K562 (cell line): ENCODE measurements around the gene PGM2L1. TPM values are rescaled to one million over a fixed set of nuclear protein-coding genes. Genes with fewer than 3 reads are reported as not detected.

Experiments
- CSDE1 ChIP-seq, 2 experiments: fragments of 450-650 bp; IDR thresholded peaks; 2 replicates each; pipeline ENCODE4 v1.6.1; 2016; ENCODE audit warnings: mild to moderate bottlenecking in 1 of 2
- ETV1 ChIP-seq: fragments of 450-650 bp; conservative IDR thresholded peaks from 2 replicates; pipeline ENCODE4 v1.6.1; 2016; ENCODE audit warnings: missing genetic modification characterization, control low read depth, low read depth, missing compliant biosample characterization
- KLF10 ChIP-seq: fragments of 250-450 bp; sonication (Bioruptor Pico); IDR thresholded peaks from 2 replicates; pipeline ENCODE4 v1.6.1; 2021; ENCODE audit warnings: matching md5 sums
- NCOA6 ChIP-seq: fragments of 450-650 bp; IDR thresholded peaks from 2 replicates; pipeline ENCODE4 v1.6.1; 2017; ENCODE audit warnings: mild to moderate bottlenecking
- RBM25 ChIP-seq: fragments of 200-400 bp; formaldehyde crosslinking; IDR thresholded peaks from 2 replicates; pipeline ENCODE4 v1.6.1; 2018; ENCODE audit warnings: low read length, low read depth, moderate library complexity; ENCODE audit not compliant: severe bottlenecking
- ZC3H8 ChIP-seq: fragments of 450-650 bp; IDR thresholded peaks from 2 replicates; pipeline ENCODE4 v1.6.1; 2017
- ZNF24 ChIP-seq: fragments of 450-650 bp; IDR thresholded peaks from 2 replicates; pipeline ENCODE4 v1.6.1; 2016
- ZNF3 ChIP-seq: fragments of 250-450 bp; sonication (Bioruptor Pico); IDR thresholded peaks from 2 replicates; pipeline ENCODE4 v1.5.0; 2021; ENCODE audit warnings: mild to moderate bottlenecking, moderate library complexity
- polyA plus RNA-seq, 8 experiments: library from polyadenylated mRNA; depleted of rRNA in 4 of 8; stranded (reverse) in 5 of 8; unstranded in 3 of 8; fragments of >200 nt; fragmentation: Nextera tagmentation in 2 of 8; fragmentation: Illumina TruSeq in 1 of 8; extraction: Ambion mirVana in 2 of 8; extraction: Trizol in 1 of 8; gene quantifications; 2 replicates each; pipeline versions ENCODE4 v1.2.1 to v1.2.3, GENCODE V29; 2011 to 2014; ENCODE audit warnings: inconsistent platforms in 1 of 8, missing spikeins in 1 of 8
- total RNA-seq, 7 experiments: library from RNA; depleted of rRNA in 6 of 7; stranded (reverse); fragments of >200 nt in 6 of 7; fragmentation: Illumina TruSeq in 2 of 7; extraction: Trizol in 2 of 7; gene quantifications; 2 replicates each; pipeline versions ENCODE4 v1.2.1 to v1.2.3, GENCODE V29; 2011 to 2021; ENCODE audit warnings: low replicate concordance in 1 of 7
- TF ChIP-seq, protein P1 (sequence below): sonication (generic); formaldehyde crosslinking; IDR thresholded peaks from 2 replicates; pipeline ENCODE4 v1.9.0; 2022; ENCODE audit warnings: mild to moderate bottlenecking, missing genetic modification reagents
- TF ChIP-seq, protein P2 (sequence below): fragments of 200-800 bp; sonication (Bioruptor generic); IDR thresholded peaks from 2 replicates; pipeline ENCODE4 v1.6.1; 2016; ENCODE audit warnings: missing genetic modification characterization, missing compliant biosample characterization
- TF ChIP-seq, protein P3 (sequence below): fragments of 450-650 bp; IDR thresholded peaks from 2 replicates; pipeline ENCODE4 v1.6.1; 2016; ENCODE audit warnings: mild to moderate bottlenecking, moderate library complexity

The PGM2L1 gene
- total and polyA plus RNA-seq, 9 of the 15 experiments (the other 6 are each of a cell fraction or from before 2014, with no cell fraction given), result 0.32 to 0.95 (median 0.63) TPM

- TF ChIP-seq RBM25, result no peak
- TF ChIP-seq, protein P1, sequence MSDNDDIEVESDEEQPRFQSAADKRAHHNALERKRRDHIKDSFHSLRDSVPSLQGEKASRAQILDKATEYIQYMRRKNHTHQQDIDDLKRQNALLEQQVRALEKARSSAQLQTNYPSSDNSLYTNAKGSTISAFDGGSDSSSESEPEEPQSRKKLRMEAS (CRISPR knock-in tag), result peak; percentile 80
- peak; percentile 20; the same call in 1 of the 2 replicates for TF ChIP-seq ZNF24
- no peak for TF ChIP-seq ZNF3 (CRISPR knock-in tag)
- TF ChIP-seq, protein P2, sequence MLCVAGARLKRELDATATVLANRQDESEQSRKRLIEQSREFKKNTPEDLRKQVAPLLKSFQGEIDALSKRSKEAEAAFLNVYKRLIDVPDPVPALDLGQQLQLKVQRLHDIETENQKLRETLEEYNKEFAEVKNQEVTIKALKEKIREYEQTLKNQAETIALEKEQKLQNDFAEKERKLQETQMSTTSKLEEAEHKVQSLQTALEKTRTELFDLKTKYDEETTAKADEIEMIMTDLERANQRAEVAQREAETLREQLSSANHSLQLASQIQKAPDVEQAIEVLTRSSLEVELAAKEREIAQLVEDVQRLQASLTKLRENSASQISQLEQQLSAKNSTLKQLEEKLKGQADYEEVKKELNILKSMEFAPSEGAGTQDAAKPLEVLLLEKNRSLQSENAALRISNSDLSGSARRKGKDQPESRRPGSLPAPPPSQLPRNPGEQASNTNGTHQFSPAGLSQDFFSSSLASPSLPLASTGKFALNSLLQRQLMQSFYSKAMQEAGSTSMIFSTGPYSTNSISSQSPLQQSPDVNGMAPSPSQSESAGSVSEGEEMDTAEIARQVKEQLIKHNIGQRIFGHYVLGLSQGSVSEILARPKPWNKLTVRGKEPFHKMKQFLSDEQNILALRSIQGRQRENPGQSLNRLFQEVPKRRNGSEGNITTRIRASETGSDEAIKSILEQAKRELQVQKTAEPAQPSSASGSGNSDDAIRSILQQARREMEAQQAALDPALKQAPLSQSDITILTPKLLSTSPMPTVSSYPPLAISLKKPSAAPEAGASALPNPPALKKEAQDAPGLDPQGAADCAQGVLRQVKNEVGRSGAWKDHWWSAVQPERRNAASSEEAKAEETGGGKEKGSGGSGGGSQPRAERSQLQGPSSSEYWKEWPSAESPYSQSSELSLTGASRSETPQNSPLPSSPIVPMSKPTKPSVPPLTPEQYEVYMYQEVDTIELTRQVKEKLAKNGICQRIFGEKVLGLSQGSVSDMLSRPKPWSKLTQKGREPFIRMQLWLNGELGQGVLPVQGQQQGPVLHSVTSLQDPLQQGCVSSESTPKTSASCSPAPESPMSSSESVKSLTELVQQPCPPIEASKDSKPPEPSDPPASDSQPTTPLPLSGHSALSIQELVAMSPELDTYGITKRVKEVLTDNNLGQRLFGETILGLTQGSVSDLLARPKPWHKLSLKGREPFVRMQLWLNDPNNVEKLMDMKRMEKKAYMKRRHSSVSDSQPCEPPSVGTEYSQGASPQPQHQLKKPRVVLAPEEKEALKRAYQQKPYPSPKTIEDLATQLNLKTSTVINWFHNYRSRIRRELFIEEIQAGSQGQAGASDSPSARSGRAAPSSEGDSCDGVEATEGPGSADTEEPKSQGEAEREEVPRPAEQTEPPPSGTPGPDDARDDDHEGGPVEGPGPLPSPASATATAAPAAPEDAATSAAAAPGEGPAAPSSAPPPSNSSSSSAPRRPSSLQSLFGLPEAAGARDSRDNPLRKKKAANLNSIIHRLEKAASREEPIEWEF (CRISPR knock-in tag), result no peak
- TF ChIP-seq CSDE1 (IDR thresholded peaks at IDR 0.05), result no peak
- TF ChIP-seq ZC3H8, result no peak
- TF ChIP-seq NCOA6, result no peak
- no peak for TF ChIP-seq KLF10
- TF ChIP-seq ETV1 (tag), result no peak
- TF ChIP-seq, protein P3, sequence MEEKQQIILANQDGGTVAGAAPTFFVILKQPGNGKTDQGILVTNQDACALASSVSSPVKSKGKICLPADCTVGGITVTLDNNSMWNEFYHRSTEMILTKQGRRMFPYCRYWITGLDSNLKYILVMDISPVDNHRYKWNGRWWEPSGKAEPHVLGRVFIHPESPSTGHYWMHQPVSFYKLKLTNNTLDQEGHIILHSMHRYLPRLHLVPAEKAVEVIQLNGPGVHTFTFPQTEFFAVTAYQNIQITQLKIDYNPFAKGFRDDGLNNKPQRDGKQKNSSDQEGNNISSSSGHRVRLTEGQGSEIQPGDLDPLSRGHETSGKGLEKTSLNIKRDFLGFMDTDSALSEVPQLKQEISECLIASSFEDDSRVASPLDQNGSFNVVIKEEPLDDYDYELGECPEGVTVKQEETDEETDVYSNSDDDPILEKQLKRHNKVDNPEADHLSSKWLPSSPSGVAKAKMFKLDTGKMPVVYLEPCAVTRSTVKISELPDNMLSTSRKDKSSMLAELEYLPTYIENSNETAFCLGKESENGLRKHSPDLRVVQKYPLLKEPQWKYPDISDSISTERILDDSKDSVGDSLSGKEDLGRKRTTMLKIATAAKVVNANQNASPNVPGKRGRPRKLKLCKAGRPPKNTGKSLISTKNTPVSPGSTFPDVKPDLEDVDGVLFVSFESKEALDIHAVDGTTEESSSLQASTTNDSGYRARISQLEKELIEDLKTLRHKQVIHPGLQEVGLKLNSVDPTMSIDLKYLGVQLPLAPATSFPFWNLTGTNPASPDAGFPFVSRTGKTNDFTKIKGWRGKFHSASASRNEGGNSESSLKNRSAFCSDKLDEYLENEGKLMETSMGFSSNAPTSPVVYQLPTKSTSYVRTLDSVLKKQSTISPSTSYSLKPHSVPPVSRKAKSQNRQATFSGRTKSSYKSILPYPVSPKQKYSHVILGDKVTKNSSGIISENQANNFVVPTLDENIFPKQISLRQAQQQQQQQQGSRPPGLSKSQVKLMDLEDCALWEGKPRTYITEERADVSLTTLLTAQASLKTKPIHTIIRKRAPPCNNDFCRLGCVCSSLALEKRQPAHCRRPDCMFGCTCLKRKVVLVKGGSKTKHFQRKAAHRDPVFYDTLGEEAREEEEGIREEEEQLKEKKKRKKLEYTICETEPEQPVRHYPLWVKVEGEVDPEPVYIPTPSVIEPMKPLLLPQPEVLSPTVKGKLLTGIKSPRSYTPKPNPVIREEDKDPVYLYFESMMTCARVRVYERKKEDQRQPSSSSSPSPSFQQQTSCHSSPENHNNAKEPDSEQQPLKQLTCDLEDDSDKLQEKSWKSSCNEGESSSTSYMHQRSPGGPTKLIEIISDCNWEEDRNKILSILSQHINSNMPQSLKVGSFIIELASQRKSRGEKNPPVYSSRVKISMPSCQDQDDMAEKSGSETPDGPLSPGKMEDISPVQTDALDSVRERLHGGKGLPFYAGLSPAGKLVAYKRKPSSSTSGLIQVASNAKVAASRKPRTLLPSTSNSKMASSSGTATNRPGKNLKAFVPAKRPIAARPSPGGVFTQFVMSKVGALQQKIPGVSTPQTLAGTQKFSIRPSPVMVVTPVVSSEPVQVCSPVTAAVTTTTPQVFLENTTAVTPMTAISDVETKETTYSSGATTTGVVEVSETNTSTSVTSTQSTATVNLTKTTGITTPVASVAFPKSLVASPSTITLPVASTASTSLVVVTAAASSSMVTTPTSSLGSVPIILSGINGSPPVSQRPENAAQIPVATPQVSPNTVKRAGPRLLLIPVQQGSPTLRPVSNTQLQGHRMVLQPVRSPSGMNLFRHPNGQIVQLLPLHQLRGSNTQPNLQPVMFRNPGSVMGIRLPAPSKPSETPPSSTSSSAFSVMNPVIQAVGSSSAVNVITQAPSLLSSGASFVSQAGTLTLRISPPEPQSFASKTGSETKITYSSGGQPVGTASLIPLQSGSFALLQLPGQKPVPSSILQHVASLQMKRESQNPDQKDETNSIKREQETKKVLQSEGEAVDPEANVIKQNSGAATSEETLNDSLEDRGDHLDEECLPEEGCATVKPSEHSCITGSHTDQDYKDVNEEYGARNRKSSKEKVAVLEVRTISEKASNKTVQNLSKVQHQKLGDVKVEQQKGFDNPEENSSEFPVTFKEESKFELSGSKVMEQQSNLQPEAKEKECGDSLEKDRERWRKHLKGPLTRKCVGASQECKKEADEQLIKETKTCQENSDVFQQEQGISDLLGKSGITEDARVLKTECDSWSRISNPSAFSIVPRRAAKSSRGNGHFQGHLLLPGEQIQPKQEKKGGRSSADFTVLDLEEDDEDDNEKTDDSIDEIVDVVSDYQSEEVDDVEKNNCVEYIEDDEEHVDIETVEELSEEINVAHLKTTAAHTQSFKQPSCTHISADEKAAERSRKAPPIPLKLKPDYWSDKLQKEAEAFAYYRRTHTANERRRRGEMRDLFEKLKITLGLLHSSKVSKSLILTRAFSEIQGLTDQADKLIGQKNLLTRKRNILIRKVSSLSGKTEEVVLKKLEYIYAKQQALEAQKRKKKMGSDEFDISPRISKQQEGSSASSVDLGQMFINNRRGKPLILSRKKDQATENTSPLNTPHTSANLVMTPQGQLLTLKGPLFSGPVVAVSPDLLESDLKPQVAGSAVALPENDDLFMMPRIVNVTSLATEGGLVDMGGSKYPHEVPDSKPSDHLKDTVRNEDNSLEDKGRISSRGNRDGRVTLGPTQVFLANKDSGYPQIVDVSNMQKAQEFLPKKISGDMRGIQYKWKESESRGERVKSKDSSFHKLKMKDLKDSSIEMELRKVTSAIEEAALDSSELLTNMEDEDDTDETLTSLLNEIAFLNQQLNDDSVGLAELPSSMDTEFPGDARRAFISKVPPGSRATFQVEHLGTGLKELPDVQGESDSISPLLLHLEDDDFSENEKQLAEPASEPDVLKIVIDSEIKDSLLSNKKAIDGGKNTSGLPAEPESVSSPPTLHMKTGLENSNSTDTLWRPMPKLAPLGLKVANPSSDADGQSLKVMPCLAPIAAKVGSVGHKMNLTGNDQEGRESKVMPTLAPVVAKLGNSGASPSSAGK, result peak; percentile 66
Observed at GRCh38 chr11:74398244-74399159, at the start of gene PGM2L1 (continued).
